HEK293T (cell line): ENCODE data around the gene IL17C.

Experiments
- ARNT ChIP-seq: fragments of 450-650 bp; IDR thresholded peaks from 2 replicates; pipeline ENCODE4 v1.6.1; 2017; ENCODE audit warnings: mild to moderate bottlenecking
- BHLHE40 ChIP-seq: fragments of 450-650 bp; IDR thresholded peaks from 2 replicates; pipeline ENCODE4 v1.6.1; 2016; ENCODE audit warnings: mild to moderate bottlenecking, moderate library complexity, borderline replicate concordance
- CTBP1 ChIP-seq: fragments of 450-650 bp; IDR thresholded peaks from 2 replicates; pipeline ENCODE4 v1.6.1; 2016; ENCODE audit warnings: borderline replicate concordance
- ELF4 ChIP-seq: fragments of 450-650 bp; IDR thresholded peaks from 2 replicates; pipeline ENCODE4 v1.6.1; 2017; ENCODE audit warnings: antibody characterized with exemption
- FOXK2 ChIP-seq: fragments of 450-650 bp; IDR thresholded peaks from 2 replicates; pipeline ENCODE4 v1.6.1; 2016; ENCODE audit warnings: mild to moderate bottlenecking
- FOXM1 ChIP-seq: fragments of 450-650 bp; IDR thresholded peaks from 2 replicates; pipeline ENCODE4 v1.6.1; 2017; ENCODE audit warnings: mild to moderate bottlenecking, borderline replicate concordance
- HDGF ChIP-seq: fragments of 450-650 bp; IDR thresholded peaks from 2 replicates; pipeline ENCODE4 v1.6.1; 2017; ENCODE audit warnings: antibody characterized with exemption, borderline replicate concordance
- LEF1 ChIP-seq: fragments of 450-650 bp; IDR thresholded peaks from 2 replicates; pipeline ENCODE4 v1.6.1; 2017; ENCODE audit warnings: mild to moderate bottlenecking, borderline replicate concordance
- NFRKB ChIP-seq: fragments of 450-650 bp; IDR thresholded peaks from 2 replicates; pipeline ENCODE4 v1.6.1; 2016; ENCODE audit warnings: mild to moderate bottlenecking, moderate library complexity
- SP1 ChIP-seq: fragments of 450-650 bp; IDR thresholded peaks from 2 replicates; pipeline ENCODE4 v1.6.1; 2017
- SUZ12 ChIP-seq: fragments of 450-650 bp; IDR thresholded peaks from 2 replicates; pipeline ENCODE4 v1.6.1; 2016; ENCODE audit warnings: mild to moderate bottlenecking
- TARDBP ChIP-seq: fragments of 450-650 bp; IDR thresholded peaks from 2 replicates; pipeline ENCODE4 v1.6.1; 2016
- ZNF384 ChIP-seq: fragments of 450-650 bp; IDR thresholded peaks from 2 replicates; pipeline ENCODE4 v1.6.1; 2016

DNA sequence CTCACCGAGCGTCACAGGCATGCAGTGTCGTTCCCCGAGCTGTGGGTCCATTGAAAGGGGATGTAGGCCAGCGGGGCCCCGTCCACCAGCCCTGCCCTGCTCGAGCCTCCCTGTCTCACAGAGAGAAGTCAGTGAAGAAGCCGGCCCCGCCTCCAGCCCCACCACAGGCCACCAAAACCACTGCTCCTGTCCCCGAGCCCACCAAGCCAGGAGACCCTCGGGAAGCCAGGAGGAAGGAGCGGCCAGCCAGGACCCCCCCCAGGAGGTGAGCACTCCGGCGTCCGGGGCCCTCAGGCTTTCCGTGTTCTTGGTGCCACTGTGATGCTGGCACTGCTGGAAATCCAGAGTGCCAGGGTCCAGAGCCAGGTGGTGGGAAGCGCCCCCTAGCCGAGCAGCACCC, 13.9 kb upstream of the IL17C start:
- TF ChIP-seq ELF4 (no peak), SUZ12 (no peak), TARDBP (no peak), FOXM1 (no peak), CTBP1 (no peak), NFRKB (no peak), LEF1 (no peak), BHLHE40 (no peak), HDGF (no peak), SP1 (no peak), ZNF384 (no peak), ARNT (no peak), FOXK2 (no peak)
